GM18526 (cell line): ENCODE results near the gene CAVIN2.

Experiments used
- POLR2A ChIP-seq: IDR thresholded peaks from 3 replicates; pipeline ENCODE4 v1.6.1; 2011; ENCODE audit not compliant: insufficient read length; ENCODE audit errors: extremely low read depth

CAVIN2 gene

GRCh38 chr2:191870744-191871143 is 23.9 kb upstream of the CAVIN2 start:
- no peak for TF ChIP-seq POLR2A

GRCh38 chr2:191869781-191870180 is 22.9 kb upstream of the CAVIN2 start:
- TF ChIP-seq POLR2A, result no peak

GRCh38 chr2:191869178-191869577 is 22.3 kb upstream of the CAVIN2 start:
- TF ChIP-seq POLR2A, result no peak

- TF ChIP-seq POLR2A, result no peak
Measured at GRCh38 chr2:191867507-191867847, 20.6 kb upstream of the CAVIN2 start.

GRCh38 chr2:191866675-191867506 is 20.0 kb upstream of the CAVIN2 start:
- TF ChIP-seq POLR2A, result no peak

GRCh38 chr2:191866195-191866594 is 19.3 kb upstream of the CAVIN2 start:
- no peak for TF ChIP-seq POLR2A

- no peak for TF ChIP-seq POLR2A
Measured at GRCh38 chr2:191864628-191865374, 17.9 kb upstream of the CAVIN2 start.

- TF ChIP-seq POLR2A, result no peak
Measured at GRCh38 chr2:191863988-191864387, 17.1 kb upstream of the CAVIN2 start.

- TF ChIP-seq POLR2A, result no peak
Measured at GRCh38 chr2:191862156-191862775, 15.4 kb upstream of the CAVIN2 start.

- no peak for TF ChIP-seq POLR2A
Measured at GRCh38 chr2:191860760-191861466, 14.0 kb upstream of the CAVIN2 start.

GRCh38 chr2:191859681-191860080 is 12.8 kb upstream of the CAVIN2 start:
- no peak for TF ChIP-seq POLR2A

- TF ChIP-seq POLR2A, result no peak
Measured at GRCh38 chr2:191857886-191858285, 11.0 kb upstream of the CAVIN2 start.

GRCh38 chr2:191857259-191857805 is 10.4 kb upstream of the CAVIN2 start:
- TF ChIP-seq POLR2A, result no peak

- no peak for TF ChIP-seq POLR2A
Measured at GRCh38 chr2:191856111-191856876, 9.4 kb upstream of the CAVIN2 start.

- no peak for TF ChIP-seq POLR2A
Measured at GRCh38 chr2:191855382-191855781, 8.5 kb upstream of the CAVIN2 start.
